Measurements from ENCODE around the gene ITSN1. TPM values are rescaled to one million over a fixed set of nuclear protein-coding genes. Genes with fewer than 3 reads are reported as not detected.

The ITSN1 gene
- total and polyA plus RNA-seq, 2 of the 13 experiments (the other 11 are each of a cell fraction or from before 2014, with no cell fraction given) = 26.1 to 33.8 TPM

DNA sequence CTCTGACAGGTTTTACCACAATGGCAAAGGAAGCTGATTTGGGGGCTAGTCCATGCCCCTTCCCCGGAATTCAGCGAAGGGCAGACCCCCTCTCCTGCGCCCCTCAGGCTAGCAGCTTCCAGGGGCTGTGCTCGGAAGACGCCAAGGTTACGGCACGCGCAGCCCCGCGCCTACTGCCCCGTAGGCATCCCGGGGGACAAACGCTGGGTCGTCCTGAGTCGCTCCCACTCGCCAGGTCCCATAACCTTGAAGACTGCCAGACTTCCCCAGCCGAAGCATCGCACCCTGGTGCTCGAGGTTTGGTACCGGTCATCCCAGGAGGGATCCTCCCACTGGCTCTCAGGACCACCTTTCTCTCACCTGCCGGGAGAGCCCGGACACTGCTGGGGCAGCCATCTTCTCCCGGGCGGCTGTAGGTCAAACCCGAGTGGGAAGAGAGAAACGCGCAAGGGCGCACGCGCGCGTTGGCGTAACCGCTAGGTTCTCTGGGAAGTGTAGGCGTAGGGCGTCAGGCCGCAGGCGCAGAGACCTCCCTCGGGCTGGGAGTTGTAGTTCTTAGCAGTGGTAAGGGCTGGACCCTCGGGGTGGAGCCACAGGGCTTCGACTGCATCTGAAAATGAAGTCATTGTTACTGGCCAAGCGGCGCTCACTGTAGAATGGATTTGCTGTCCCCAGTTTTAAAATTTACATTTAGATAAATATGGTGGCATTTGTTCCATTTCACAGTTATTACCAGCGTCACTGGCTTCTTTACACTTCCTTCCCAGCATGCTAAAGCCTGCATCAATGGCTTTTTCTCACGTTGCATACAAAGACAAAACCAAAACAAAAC is 273.3 kb downstream of the ITSN1 start, which contains the start of gene ATP5PO (continued):
- TF ChIP-seq, protein P1, sequence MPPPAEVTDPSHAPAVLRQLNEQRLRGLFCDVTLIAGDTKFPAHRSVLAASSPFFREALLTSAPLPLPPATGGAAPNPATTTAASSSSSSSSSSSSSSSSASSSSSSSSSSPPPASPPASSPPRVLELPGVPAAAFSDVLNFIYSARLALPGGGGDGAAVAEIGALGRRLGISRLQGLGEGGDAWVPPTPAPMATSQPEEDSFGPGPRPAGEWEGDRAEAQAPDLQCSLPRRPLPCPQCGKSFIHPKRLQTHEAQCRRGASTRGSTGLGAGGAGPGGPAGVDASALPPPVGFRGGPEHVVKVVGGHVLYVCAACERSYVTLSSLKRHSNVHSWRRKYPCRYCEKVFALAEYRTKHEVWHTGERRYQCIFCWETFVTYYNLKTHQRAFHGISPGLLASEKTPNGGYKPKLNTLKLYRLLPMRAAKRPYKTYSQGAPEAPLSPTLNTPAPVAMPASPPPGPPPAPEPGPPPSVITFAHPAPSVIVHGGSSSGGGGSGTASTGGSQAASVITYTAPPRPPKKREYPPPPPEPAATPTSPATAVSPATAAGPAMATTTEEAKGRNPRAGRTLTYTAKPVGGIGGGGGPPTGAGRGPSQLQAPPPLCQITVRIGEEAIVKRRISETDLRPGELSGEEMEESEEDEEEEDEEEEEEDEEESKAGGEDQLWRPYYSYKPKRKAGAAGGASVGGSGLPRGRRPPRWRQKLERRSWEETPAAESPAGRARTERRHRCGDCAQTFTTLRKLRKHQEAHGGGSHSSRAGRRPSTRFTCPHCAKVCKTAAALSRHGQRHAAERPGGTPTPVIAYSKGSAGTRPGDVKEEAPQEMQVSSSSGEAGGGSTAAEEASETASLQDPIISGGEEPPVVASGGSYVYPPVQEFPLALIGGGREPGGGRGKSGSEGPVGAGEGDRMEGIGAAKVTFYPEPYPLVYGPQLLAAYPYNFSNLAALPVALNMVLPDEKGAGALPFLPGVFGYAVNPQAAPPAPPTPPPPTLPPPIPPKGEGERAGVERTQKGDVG (CRISPR knock-in tag; IDR thresholded peaks at IDR 0.05; ENCODE audit: borderline replicate concordance) = no peak; the same call in 1 of the 2 replicates
- peak; percentile 62 for TF ChIP-seq ZMYM4 (CRISPR knock-in tag; IDR thresholded peaks at IDR 0.05)
- TF ChIP-seq RAD51 (IDR thresholded peaks at IDR 0.05; ENCODE audit: borderline replicate concordance) = no peak
- TF ChIP-seq ZNF337 (CRISPR knock-in tag; IDR thresholded peaks at IDR 0.05; ENCODE audit: borderline replicate concordance, low read depth) = no peak
- TF ChIP-seq, protein P2, sequence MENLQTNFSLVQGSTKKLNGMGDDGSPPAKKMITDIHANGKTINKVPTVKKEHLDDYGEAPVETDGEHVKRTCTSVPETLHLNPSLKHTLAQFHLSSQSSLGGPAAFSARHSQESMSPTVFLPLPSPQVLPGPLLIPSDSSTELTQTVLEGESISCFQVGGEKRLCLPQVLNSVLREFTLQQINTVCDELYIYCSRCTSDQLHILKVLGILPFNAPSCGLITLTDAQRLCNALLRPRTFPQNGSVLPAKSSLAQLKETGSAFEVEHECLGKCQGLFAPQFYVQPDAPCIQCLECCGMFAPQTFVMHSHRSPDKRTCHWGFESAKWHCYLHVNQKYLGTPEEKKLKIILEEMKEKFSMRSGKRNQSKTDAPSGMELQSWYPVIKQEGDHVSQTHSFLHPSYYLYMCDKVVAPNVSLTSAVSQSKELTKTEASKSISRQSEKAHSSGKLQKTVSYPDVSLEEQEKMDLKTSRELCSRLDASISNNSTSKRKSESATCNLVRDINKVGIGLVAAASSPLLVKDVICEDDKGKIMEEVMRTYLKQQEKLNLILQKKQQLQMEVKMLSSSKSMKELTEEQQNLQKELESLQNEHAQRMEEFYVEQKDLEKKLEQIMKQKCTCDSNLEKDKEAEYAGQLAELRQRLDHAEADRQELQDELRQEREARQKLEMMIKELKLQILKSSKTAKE (CRISPR knock-in tag; IDR thresholded peaks at IDR 0.05; ENCODE audit: borderline replicate concordance) = 0 out of 2 replicates have a peak, but pooled peaks have one; percentile 16
- no peak for TF ChIP-seq CCAR2 (optimal IDR thresholded peaks at IDR 0.05; ENCODE audit: low read depth, low read length)
- TF ChIP-seq ATAD3A (CRISPR knock-in tag; IDR thresholded peaks at IDR 0.05) = no peak
- no peak for TF ChIP-seq SP140L (CRISPR knock-in tag; IDR thresholded peaks at IDR 0.05; ENCODE audit: borderline replicate concordance)
- peak; percentile 50; the same call in 1 of the 2 replicates for TF ChIP-seq RXRA (CRISPR knock-in tag; IDR thresholded peaks at IDR 0.05)
- no peak for TF ChIP-seq HNF4G (IDR thresholded peaks at IDR 0.05; ENCODE audit: borderline replicate concordance, low read depth, low read length)
- TF ChIP-seq HNF4G (CRISPR knock-in tag; IDR thresholded peaks at IDR 0.05; ENCODE audit: borderline replicate concordance, low read depth) = no peak
- peak; percentile 24; the same call in 1 of the 2 replicates for TF ChIP-seq ZFX (CRISPR knock-in tag; IDR thresholded peaks at IDR 0.05; ENCODE audit: low read depth)
- peak; percentile 92; the same call in 1 of the 2 replicates for TF ChIP-seq ZNF225 (CRISPR knock-in tag; IDR thresholded peaks at IDR 0.05)
- TF ChIP-seq YY1 (IDR thresholded peaks at IDR 0.05; ENCODE audit: insufficient read depth, insufficient replicate concordance, low read depth, low read length) = peak; percentile 94
- no peak for TF ChIP-seq MBD4 (IDR thresholded peaks at IDR 0.05; ENCODE audit: borderline replicate concordance, low read length)
- TF ChIP-seq NFYB (CRISPR knock-in tag; IDR thresholded peaks at IDR 0.05) = no peak; the same call in 1 of the 2 replicates
- TF ChIP-seq ZSCAN31 (CRISPR knock-in tag; IDR thresholded peaks at IDR 0.05; ENCODE audit: low read depth) = no peak
- TF ChIP-seq, protein P3, sequence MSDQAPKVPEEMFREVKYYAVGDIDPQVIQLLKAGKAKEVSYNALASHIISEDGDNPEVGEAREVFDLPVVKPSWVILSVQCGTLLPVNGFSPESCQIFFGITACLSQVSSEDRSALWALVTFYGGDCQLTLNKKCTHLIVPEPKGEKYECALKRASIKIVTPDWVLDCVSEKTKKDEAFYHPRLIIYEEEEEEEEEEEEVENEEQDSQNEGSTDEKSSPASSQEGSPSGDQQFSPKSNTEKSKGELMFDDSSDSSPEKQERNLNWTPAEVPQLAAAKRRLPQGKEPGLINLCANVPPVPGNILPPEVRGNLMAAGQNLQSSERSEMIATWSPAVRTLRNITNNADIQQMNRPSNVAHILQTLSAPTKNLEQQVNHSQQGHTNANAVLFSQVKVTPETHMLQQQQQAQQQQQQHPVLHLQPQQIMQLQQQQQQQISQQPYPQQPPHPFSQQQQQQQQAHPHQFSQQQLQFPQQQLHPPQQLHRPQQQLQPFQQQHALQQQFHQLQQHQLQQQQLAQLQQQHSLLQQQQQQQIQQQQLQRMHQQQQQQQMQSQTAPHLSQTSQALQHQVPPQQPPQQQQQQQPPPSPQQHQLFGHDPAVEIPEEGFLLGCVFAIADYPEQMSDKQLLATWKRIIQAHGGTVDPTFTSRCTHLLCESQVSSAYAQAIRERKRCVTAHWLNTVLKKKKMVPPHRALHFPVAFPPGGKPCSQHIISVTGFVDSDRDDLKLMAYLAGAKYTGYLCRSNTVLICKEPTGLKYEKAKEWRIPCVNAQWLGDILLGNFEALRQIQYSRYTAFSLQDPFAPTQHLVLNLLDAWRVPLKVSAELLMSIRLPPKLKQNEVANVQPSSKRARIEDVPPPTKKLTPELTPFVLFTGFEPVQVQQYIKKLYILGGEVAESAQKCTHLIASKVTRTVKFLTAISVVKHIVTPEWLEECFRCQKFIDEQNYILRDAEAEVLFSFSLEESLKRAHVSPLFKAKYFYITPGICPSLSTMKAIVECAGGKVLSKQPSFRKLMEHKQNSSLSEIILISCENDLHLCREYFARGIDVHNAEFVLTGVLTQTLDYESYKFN (CRISPR knock-in tag; conservative IDR thresholded peaks at IDR 0.05) = no peak
- TF ChIP-seq HDAC2 (CRISPR knock-in tag; IDR thresholded peaks at IDR 0.05) = no peak
- TF ChIP-seq KDM5A (IDR thresholded peaks at IDR 0.05; ENCODE audit: borderline replicate concordance, low read length) = peak; percentile 72
